Right kidney (tissue), 1 donor: Measurements from ENCODE around the gene NDRG4.

ENCODE experiments used
- DNase-seq: peaks from one replicate; pipeline ENCODE4 v3.0.0-alpha.2; 2016

The NDRG4 gene

GRCh38 chr16:58509256-58510096 lies 9.5 kb downstream of the NDRG4 start:
- no peak for DNase-seq

DNA sequence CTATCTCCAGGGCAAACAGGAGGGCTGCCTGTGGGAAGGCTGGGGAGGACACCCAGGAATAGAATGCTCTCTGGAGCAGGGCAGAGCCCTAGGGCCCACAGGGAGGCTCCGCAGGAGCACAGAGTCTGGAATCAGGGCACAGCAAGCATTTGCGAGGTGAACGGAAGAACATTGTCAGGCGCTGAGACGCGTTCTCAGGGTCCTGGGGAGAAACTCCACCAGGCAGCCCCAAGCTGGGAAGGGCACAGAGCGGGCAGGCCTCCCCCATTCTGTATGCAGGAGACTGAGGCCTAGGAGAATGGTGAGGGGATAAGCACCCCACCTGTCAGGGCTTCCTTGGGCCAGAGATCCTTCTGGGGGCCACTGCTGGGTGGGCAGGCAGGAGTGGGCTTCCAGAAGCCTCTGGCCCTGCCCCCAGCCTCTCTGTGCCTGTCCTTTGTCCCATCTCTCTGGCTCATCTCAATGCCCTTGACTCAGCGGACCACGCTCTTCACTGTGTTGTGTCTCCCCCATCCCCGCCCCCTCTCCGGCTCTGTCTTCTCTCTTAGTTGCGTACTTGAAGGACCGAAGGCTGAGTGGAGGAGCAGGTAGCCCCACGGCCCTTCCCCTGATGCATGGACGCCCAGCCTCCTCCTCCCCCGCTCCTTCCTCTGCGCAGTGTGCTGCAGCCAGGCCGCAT lies 10.3 kb downstream of the NDRG4 start:
- no peak for DNase-seq

- DNase-seq: no peak
These were observed 11.1 kb downstream of the NDRG4 start for GRCh38 chr16:58510776-58511628.

GRCh38 chr16:58511933-58512815 lies 12.2 kb downstream of the NDRG4 start:
- DNase-seq: peak; percentile 54

DNA sequence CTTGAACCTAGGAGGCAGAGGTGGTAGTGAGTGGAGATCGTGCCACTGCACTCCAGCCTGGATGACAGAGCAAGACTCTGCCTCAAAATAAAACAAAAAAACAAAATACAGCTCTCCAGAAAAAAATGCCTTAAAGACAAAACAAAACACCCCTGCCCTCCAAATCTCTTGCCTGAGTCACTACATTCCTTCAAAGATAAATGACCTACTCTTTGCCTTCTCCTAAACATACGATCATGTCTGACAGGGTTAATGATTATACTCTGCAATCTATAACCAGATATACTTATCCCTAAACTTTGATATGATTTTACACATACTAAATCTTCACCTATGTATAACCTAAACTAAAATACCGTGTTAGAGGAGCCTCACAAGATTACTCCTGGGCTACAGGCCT lies 13.9 kb downstream of the NDRG4 start:
- DNase-seq: no peak

- peak; percentile 87 for DNase-seq
These were observed 15.4 kb downstream of the NDRG4 start, which contains the start of gene SETD6 for GRCh38 chr16:58515125-58515870. TSS of gene SETD6 (plus strand) at chr16:58515517. CDS start at chr16:58515538, 21 bp downstream.

DNA sequence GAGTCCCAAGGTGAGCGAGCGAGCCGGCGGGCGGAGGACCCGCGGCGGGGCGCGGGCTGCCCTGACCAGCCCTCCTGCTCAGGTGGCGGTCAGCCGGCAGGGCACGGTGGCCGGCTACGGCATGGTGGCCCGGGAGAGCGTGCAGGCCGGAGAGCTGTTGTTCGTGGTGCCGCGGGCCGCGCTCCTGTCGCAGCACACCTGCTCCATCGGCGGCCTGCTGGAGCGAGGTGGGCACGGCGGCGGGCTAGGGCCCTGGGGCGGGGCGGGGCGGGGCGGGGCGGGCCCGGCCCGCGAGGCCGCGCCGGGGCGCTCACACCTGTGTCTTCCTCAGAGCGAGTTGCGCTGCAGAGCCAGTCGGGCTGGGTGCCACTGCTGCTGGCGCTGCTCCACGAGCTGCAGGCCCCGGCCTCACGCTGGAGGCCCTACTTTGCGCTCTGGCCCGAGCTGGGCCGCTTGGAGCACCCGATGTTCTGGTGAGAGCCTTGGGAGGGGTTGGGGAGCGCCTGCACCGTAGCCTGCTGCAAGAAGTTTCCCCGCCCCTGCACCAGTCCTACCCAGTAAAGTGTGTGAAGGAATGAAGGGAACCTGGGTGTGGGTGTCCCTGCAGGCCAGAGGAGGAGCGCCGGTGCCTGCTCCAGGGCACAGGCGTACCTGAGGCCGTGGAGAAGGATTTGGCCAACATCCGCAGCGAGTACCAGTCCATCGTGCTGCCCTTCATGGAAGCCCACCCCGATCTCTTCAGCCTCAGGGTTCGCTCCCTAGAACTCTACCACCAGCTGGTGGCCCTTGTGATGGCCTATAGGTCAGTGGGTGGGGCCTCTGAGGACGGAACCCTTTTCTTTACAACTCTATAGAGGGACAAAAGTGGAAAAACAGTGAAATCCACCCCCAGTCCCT lies 16.2 kb downstream of the NDRG4 start:
- peak; percentile 53 for DNase-seq

- DNase-seq: no peak
These were observed 16.8 kb downstream of the NDRG4 start for GRCh38 chr16:58516768-58517107.

DNA sequence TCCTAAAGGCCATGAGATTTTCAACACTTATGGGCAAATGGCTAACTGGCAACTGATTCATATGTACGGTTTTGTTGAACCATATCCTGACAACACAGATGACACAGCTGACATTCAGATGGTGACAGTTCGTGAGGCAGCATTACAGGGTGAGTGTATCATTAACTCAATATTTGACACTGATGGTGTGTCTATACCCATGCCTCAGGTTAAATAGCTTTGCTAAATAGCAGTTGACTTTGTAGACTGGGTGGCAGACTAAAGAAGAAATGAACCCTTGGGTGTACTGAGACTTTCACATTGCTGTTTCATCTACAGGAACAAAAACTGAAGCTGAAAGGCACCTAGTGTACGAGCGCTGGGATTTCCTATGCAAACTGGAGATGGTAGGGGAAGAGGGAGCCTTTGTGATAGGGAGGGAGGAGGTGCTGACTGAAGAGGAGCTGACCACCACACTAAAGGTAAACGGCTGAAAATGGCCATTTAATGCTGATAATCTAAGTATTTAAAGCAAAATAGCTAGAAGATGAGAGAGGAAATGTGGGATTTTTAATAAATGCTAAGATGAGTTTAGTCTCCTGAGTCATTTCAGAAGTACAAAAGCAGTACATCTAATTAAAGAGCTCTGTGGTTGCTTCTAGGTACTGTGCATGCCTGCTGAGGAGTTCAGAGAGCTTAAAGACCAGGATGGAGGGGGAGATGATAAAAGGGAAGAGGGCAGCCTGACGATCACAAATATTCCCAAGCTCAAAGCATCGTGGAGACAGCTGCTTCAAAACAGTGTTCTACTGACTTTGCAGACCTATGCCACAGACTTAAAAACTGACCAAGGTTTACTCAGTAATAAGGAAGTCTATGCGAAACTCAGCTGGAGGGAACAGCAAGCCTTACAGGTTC lies 18.4 kb downstream of the NDRG4 start:
- no peak for DNase-seq

- no peak for DNase-seq
These were observed 19.0 kb downstream of the NDRG4 start for GRCh38 chr16:58518980-58519368.

- DNase-seq: no peak
These were observed 19.8 kb downstream of the NDRG4 start for GRCh38 chr16:58519707-58520106.

- DNase-seq: no peak
These were observed 30.2 kb downstream of the NDRG4 start for GRCh38 chr16:58530179-58530578.

DNA sequence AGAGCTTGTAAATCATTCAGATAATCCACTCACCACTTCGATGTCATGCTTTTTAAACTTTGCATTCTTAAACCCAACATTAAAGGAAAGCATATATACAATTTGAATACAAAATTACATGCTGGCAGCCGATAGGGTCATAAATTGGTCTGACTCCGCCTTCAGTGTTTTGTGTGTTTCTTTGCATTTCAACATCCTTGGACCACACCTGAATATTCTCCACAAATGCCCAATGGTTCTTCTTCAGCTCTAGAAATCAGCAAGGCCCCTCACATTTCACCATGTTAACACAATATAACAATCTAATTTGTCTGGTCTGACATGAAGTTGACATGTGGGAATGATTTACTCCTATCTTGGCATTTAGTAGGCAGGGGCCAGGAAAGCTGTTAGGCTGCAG lies 32.5 kb downstream of the NDRG4 start:
- DNase-seq: no peak

DNA sequence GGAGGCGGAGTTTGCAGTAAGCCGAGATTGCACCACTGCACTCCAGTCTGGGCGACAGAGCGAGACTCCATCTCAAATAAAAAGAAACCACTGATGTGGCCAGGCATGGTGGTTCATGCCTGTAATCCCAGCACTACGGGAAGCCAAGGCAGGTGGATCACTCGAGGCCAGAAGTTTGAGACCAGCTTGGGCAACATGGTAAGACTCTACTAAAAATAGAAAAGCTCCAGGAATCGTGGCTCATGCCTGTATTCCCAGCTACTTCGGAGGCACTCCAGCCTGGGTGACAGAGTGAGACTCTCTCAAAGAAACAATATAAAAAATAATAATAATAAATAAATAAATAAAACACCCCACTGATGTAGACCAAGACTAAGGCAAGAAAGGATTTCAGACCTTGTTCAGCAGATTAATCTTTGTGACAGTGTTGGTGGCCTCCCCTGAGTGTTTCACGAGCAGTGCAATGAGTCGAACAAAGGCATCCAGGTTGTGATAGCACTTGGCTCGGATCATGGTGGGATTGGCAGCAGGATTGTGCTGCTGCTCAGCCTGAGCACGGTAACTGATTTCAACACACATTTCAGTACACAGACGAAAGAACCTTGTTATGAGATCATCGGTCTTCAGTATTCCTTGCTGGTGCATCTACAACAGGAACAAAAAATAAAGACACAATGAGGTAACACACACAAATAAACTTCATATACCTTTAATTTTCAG lies 34.0 kb downstream of the NDRG4 start:
- no peak for DNase-seq

DNA sequence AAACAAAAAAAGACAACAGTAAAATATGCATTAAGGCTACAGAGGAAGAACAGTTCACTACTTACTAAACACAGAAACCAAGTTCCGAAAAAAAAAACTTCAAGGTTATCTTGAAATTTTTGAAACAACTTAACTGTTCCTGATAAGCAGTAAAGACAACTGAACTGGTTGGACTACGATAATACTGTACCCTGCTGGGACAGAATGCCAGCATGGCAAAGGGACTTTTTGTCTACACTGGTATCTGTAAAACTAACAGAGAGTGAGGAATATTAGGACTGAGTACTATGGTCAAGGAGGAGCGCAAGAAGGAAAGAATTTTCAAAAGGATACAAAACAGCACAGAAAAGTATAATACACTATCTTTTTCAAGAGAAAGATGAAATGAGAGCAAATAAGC lies 35.2 kb downstream of the NDRG4 start:
- DNase-seq: no peak

- no peak for DNase-seq
These were observed 36.3 kb downstream of the NDRG4 start for GRCh38 chr16:58536278-58536677.

DNA sequence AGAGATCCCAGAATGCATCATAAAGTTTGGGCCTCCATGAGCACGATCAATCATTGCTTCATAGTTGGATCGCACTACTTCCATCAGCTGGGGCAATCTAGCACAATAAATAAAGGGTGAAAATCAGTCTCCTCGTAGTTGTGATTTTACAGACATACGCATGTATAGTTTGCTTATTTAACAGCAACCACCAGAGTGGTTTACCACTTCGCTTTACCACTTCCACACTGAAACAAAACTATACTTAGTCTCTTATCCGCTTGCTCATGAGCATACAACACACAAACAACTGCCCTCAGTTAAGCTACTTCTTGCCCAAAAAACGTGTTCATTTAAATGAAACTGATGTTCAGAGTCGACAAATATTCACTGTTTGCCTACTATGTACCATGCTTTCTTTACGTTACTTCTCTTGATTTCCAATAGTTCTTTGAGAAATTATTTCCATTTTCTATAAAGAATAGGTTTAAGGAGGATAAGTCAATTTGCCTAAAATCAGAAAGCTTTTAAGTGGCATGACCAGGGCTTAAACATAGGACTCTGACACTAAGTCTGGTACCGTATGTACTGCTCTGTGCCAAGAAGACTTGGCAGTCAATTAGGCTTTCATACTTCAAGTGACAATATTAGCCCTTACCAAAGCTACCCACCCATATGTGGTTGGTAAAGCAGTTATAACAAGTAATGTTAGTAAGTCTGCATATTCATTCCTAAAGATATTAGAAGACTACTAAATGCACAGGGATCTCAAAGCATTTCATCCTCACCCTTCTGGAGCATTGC lies 37.4 kb downstream of the NDRG4 start:
- DNase-seq: no peak
